K562 (cell line): ENCODE results near the gene ACTN1. TPM values are rescaled to one million over a fixed set of nuclear protein-coding genes. Genes with fewer than 3 reads are reported as not detected.

Experiments used
- ATAC-seq: fragments of 200-7000 bp; cut with Tn5 transposase; 3 replicates; pipeline ENCODE4 v1.9.1; 2020; ENCODE audit warnings: moderate library complexity
- BruUV-seq: library from RNA; stranded (reverse); fragments of 400-500 nt; replicated peaks from 2 replicates; lab custom pipeline; 2021; lab: Mats Ljungman, UMichigan
- CTCF ChIA-PET: fragments of 300-600 bp; formaldehyde crosslinking; extraction: SDS; loops from one replicate; lab custom pipeline; 2021; ENCODE audit warnings: low intra/inter-chr PET ratio; lab: Yijun Ruan, JAX
- POLR2A ChIA-PET: fragments of 300-600, 350-650 bp; sonication (Branson Sonifier 250); formaldehyde crosslinking; extraction: SDS; loops from one replicate; lab custom pipeline; 2021; ENCODE audit warnings: antibody characterized with exemption, inconsistent platforms; lab: Yijun Ruan, JAX
- DNase-seq, 4 experiments: peaks; one replicate each; pipeline versions ENCODE4 v3.0.0 to v3.0.0-alpha.2; 2011 to 2018; ENCODE audit warnings: low spot score in 3 of 4, mixed read lengths in 3 of 4; ENCODE audit errors: extremely low read depth in 1 of 4
- FAIRE-seq: peaks from 2 replicates; lab custom pipeline; 2011; peaks lifted over from hg19 to GRCh38; lab: Jason Lieb, UNC
- H2AFZ ChIP-seq: 2 replicates; pipeline ENCODE4 v1.6.0; 2011; ENCODE audit warnings: low read depth, low read length, control low read depth, inconsistent platforms
- H3K27ac ChIP-seq: fragments of 200-600 bp; 3 replicates; pipeline ENCODE4 v1.8.0; 2011; ENCODE audit warnings: low read depth, mild to moderate bottlenecking, control low read depth, inconsistent platforms, low read length, moderate library complexity, mixed read lengths; ENCODE audit errors: extremely low read depth
- H3K27me3 ChIP-seq, 2 experiments: fragments of 300-600 bp in 1 of 2; 2 replicates in 1 of 2; 3 replicates in 1 of 2; pipeline versions ENCODE4 v1.6.0 to v1.8.0; 2011; ENCODE audit warnings: inconsistent platforms in 2 of 2, low read length in 2 of 2, mild to moderate bottlenecking in 1 of 2, mixed read lengths in 1 of 2, moderate library complexity in 1 of 2; ENCODE audit not compliant: control insufficient read depth in 2 of 2, insufficient read depth in 2 of 2
- H3K36me3 ChIP-seq: fragments of 300-600 bp; 3 replicates; pipeline ENCODE4 v1.8.0; 2011; ENCODE audit warnings: mild to moderate bottlenecking, low read length, inconsistent platforms; ENCODE audit not compliant: control insufficient read depth, insufficient read depth
- H3K4me1 ChIP-seq, 2 experiments: fragments of 200-600 bp in 1 of 2; replicated peaks in 1 of 2; 2 replicates in 1 of 2; 3 replicates in 1 of 2; pipeline versions ENCODE4 v1.5.1 to v1.8.0; 2011; ENCODE audit warnings: inconsistent platforms in 2 of 2, low read length in 2 of 2, mild to moderate bottlenecking in 1 of 2, mixed read lengths in 1 of 2, moderate library complexity in 1 of 2; ENCODE audit not compliant: control insufficient read depth in 2 of 2, insufficient read depth in 2 of 2
- H3K4me2 ChIP-seq: 2 replicates; pipeline ENCODE4 v1.6.1; 2011; ENCODE audit warnings: low read length, control low read depth, inconsistent platforms, mixed read lengths; ENCODE audit not compliant: insufficient read depth
- H3K4me3 ChIP-seq: fragments of 200-600 bp; sonication (generic), shearing (Covaris generic); 2 replicates; pipeline ENCODE4 v1.5.1; 2016; ENCODE audit warnings: control low read depth, inconsistent platforms
- H3K79me2 ChIP-seq: fragments of 200-600 bp; 3 replicates; pipeline ENCODE4 v1.8.0; 2011; ENCODE audit warnings: low read length, inconsistent platforms; ENCODE audit not compliant: control insufficient read depth, insufficient read depth
- H3K9ac ChIP-seq, 2 experiments: 2 replicates each; pipeline versions ENCODE4 v1.6.0 to v1.6.1; 2011; ENCODE audit warnings: low read depth in 2 of 2, low read length in 2 of 2, control low read depth in 1 of 2, inconsistent platforms in 1 of 2, mild to moderate bottlenecking in 1 of 2, mixed read lengths in 1 of 2; ENCODE audit not compliant: insufficient read depth in 1 of 2
- H3K9me1 ChIP-seq: one replicate; pipeline ENCODE4 v1.6.0; 2011; ENCODE audit warnings: inconsistent platforms, mild to moderate bottlenecking, low read length, moderate library complexity; ENCODE audit not compliant: control insufficient read depth, insufficient read depth
- H3K9me3 ChIP-seq: replicated peaks from 2 replicates; pipeline ENCODE4 v1.5.1; 2011; ENCODE audit warnings: low read depth, low read length, inconsistent platforms; ENCODE audit not compliant: control insufficient read depth, insufficient read depth
- H4K20me1 ChIP-seq: replicated peaks from 2 replicates; pipeline ENCODE4 v1.6.1; 2011; ENCODE audit warnings: low read length, inconsistent platforms, mixed read lengths; ENCODE audit not compliant: control insufficient read depth, insufficient read depth
- CREM ChIP-seq: IDR thresholded peaks from 2 replicates; pipeline ENCODE4 v1.6.1; 2014; ENCODE audit warnings: antibody characterized with exemption, low read depth
- CTCF ChIP-seq, 3 experiments: IDR thresholded peaks in 2 of 3; conservative IDR thresholded peaks in 1 of 3; 2 replicates each; pipeline ENCODE4 v1.5.1; 2011 to 2012; ENCODE audit warnings: low read length in 3 of 3, mild to moderate bottlenecking in 3 of 3, control low read depth in 2 of 3, improper control_type of control experiment in 1 of 3, inconsistent platforms in 1 of 3, low read depth in 1 of 3, mixed read lengths in 1 of 3, moderate library complexity in 1 of 3; ENCODE audit not compliant: insufficient read depth in 2 of 3
- SAP30 ChIP-seq: fragments of 200-600 bp; sonication (generic); IDR thresholded peaks from 2 replicates; pipeline ENCODE4 v1.6.1; 2012; ENCODE audit warnings: borderline replicate concordance, low read depth, mild to moderate bottlenecking, moderate library complexity, low read length, control low read depth, inconsistent platforms; ENCODE audit not compliant: insufficient read depth, poor library complexity, severe bottlenecking
- SMARCC2 ChIP-seq: fragments of 450-650 bp; IDR thresholded peaks from 2 replicates; pipeline ENCODE4 v1.6.1; 2017; ENCODE audit warnings: antibody characterized with exemption, moderate library complexity, mild to moderate bottlenecking, low read depth
- WGBS: fragments of 100-300 bp; shearing (Covaris generic); methylation state at CpG from one replicate; pipeline ENCODE4 v1.1.6; 2016; ENCODE audit warnings: low coverage, mixed read lengths; ENCODE audit not compliant: insufficient coverage; ENCODE audit errors: missing lambda C conversion rate; 5-methylcytosine and 5-hydroxymethylcytosine counted together
- in situ Hi-C: fragments of 300-500 bp; cut with MboI; formaldehyde crosslinking; loops from 4 replicates; pipeline ENCODE4 v1.15.0; 2018; ENCODE audit warnings: inconsistent platforms, mixed read lengths
- intact Hi-C: fragments of 100-400 bp; cut with micrococcal nuclease; formaldehyde crosslinking; loops from 2 replicates; pipeline ENCODE4 v1.14.2; 2022
- polyA plus RNA-seq, 8 experiments: library from polyadenylated mRNA; depleted of rRNA in 4 of 8; stranded (reverse) in 5 of 8; unstranded in 3 of 8; fragments of >200 nt; fragmentation: Nextera tagmentation in 2 of 8; fragmentation: Illumina TruSeq in 1 of 8; extraction: Ambion mirVana in 2 of 8; extraction: Trizol in 1 of 8; gene quantifications; 2 replicates each; pipeline versions ENCODE4 v1.2.1 to v1.2.3, GENCODE V29; 2011 to 2014; ENCODE audit warnings: inconsistent platforms in 1 of 8, missing spikeins in 1 of 8
- total RNA-seq, 7 experiments: library from RNA; depleted of rRNA in 6 of 7; stranded (reverse); fragments of >200 nt in 6 of 7; fragmentation: Illumina TruSeq in 2 of 7; extraction: Trizol in 2 of 7; gene quantifications; 2 replicates each; pipeline versions ENCODE4 v1.2.1 to v1.2.3, GENCODE V29; 2011 to 2021; ENCODE audit warnings: low replicate concordance in 1 of 7

Gene ACTN1
- total and polyA plus RNA-seq, 9 of the 15 experiments (the other 6 are each of a cell fraction or from before 2014, with no cell fraction given), result 2.2 to 67.7 (median 34.5) TPM

DNA sequence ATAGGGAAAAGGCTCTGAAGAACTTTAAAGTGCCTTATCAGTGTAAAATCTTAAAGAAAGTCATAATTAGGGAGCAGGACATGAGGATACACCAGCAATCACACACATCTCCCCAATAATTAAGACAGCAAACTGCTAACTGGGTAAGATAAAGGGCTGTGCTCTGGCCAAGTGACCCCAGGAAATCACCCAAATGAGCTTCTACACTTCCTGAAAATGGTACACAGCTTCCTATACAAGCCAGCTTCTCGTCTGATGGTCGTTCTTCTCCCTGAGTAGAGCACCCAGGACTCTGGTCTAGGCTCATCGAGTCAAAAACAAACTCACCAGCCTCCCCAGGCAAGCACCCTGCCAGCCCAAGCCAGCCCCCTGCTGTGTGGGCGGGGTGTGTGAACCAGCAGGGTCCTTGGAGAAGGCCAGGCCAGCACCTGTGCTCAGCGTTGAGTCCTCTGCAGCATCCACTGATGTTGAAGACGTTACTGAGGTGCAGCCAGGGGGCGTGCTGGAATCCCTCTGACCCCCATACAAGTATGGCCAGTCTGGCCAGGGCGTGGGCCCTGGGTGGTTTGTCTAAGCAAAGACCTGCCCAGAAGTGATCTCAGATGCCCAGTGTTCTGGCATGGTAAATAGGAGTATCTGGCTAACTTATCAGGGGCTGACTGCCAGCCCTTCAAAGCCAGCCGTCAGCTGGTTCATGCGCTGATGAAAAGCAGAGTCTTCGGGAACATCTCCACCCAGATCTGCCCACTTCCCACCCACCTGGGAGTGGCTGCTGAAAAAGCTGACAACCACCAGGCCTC is 41.4 kb downstream of the ACTN1 start:
- POLR2A ChIA-PET, result interaction anchor here (1.3 kb wide), 1 partner anchor 17 kb away, joined by 3 read pairs; no protein-coding TSS in a partner anchor
- Histone ChIP-seq H3K4me1 (peaks cover 7 to 12% of the 10 kb centered on the region in 2 experiments; a peak in 4 of 5 replicates), H3K9me1 (peaks cover 4% of the 10 kb centered on the region), H4K20me1 (peaks cover 45% of the 10 kb centered on the region), H3K4me3 (no peak overlapping the region), H3K9ac (no peak overlapping the region), H3K9me3 (no peaks in the 10 kb centered on the region), H3K36me3 (no peaks in the 10 kb centered on the region; the same call in 2 of the 3 replicates), H3K4me2 (no peak overlapping the region), H3K79me2 (peaks cover 10% of the 10 kb centered on the region), H3K27ac (no peak overlapping the region), H2AFZ (no peak overlapping the region), H3K27me3 (no peaks in the 10 kb centered on the region)
- TF ChIP-seq SMARCC2, result no peak
- no peak for TF ChIP-seq CREM
- TF ChIP-seq CTCF (IDR thresholded peaks at IDR 0.05 in 2 of 3, conservative IDR thresholded peaks at IDR 0.05 in 1 of 3; ENCODE audit: insufficient read depth in 2 of 3, low read depth in 1 of 3, low read length in 3 of 3), result peak in 2 of 3 experiments; percentile 10 to 16; a peak in 1 of 6 replicates
- no peak for TF ChIP-seq SAP30
- FAIRE-seq (no peak), ATAC-seq (peak; percentile 70), DNase-seq (peak in 1 of 4 experiments; percentile 11)
- intact Hi-C loops, result no loop called here
- no TSS peak for BruUV-seq
- in situ Hi-C loops, result no loop called here
- CTCF ChIA-PET, result no interaction called here
- 72% methylated on average over 9 of the region's 11 CpGs for WGBS
